Upper lobe of left lung (tissue), 4 donors: ENCODE data around the gene FNDC3B.

ENCODE experiments used
- POLR2A ChIP-seq, 4 donors: fragments of 450-650 bp; IDR thresholded peaks; one replicate each; pipeline ENCODE4 v1.5.1; 2016 to 2017; ENCODE audit warnings: antibody characterized with exemption in 4 of 4, mild to moderate bottlenecking in 2 of 4
- TF ChIP-seq, protein P1 (sequence below), 6 experiments: fragments of 450-650 bp in 4 of 6; fragments of 200-600 bp in 2 of 6; sonication (generic) in 2 of 6; IDR thresholded peaks; one replicate each; pipeline ENCODE4 v1.5.1; 2016 to 2019; ENCODE audit warnings: antibody characterized with exemption in 6 of 6

GRCh38 chr3:172407872-172408271, 368.5 kb downstream of the FNDC3B start:
- no peak for TF ChIP-seq POLR2A (IDR thresholded peaks at IDR 0.05)
- TF ChIP-seq, protein P1, sequence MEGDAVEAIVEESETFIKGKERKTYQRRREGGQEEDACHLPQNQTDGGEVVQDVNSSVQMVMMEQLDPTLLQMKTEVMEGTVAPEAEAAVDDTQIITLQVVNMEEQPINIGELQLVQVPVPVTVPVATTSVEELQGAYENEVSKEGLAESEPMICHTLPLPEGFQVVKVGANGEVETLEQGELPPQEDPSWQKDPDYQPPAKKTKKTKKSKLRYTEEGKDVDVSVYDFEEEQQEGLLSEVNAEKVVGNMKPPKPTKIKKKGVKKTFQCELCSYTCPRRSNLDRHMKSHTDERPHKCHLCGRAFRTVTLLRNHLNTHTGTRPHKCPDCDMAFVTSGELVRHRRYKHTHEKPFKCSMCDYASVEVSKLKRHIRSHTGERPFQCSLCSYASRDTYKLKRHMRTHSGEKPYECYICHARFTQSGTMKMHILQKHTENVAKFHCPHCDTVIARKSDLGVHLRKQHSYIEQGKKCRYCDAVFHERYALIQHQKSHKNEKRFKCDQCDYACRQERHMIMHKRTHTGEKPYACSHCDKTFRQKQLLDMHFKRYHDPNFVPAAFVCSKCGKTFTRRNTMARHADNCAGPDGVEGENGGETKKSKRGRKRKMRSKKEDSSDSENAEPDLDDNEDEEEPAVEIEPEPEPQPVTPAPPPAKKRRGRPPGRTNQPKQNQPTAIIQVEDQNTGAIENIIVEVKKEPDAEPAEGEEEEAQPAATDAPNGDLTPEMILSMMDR (IDR thresholded peaks at IDR 0.05), result no peak
